ENCODE data around the gene RAP1GAP.
"Not testable (repeated sequence)": the region's sequence is repeated elsewhere in the genome, so short reads cannot be mapped to it uniquely, and the experiment has no call there.

Gene RAP1GAP

DNA sequence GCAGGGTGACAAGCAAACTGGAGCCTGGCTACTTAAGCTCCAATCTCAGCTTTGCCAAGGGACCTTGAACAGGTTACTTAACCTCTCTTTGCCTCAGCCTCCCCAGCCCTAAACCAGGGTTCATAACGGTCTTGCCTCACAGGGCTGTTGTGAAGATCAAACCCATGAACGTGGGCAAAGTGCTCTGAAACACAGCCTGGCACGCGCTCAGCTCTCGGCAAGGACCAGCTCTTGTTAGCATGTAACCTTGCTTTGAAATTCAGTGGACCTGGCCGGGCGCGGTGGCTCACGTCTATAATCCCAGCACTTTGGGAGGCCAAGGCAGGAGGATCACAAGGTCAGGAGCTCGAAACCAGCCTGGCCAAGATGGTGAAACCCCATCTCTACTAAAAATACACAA lies 24.8 kb downstream of the RAP1GAP start:
- DNase-seq (ENCODE audit: low spot score) = no peak

DNA sequence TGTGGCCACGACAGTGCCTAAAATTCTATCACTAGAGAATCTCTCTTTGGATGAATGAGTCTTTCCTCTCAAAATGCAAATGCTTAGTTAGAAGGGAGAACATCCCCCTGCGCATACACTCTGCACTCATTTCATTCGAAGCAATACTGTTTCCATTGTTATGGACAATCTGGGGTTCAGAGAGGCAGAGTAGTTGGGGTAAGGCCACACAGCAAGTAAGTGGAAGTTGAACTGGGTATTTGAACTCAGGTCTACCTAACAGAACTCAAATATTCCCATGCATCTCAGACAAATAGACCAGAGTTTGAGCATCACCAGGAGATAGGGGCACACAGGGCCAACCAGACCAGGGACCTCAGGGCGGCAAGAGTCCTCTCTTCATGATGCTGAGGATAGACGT lies 25.5 kb downstream of the RAP1GAP start:
- no peak for DNase-seq (ENCODE audit: low spot score)

DNA sequence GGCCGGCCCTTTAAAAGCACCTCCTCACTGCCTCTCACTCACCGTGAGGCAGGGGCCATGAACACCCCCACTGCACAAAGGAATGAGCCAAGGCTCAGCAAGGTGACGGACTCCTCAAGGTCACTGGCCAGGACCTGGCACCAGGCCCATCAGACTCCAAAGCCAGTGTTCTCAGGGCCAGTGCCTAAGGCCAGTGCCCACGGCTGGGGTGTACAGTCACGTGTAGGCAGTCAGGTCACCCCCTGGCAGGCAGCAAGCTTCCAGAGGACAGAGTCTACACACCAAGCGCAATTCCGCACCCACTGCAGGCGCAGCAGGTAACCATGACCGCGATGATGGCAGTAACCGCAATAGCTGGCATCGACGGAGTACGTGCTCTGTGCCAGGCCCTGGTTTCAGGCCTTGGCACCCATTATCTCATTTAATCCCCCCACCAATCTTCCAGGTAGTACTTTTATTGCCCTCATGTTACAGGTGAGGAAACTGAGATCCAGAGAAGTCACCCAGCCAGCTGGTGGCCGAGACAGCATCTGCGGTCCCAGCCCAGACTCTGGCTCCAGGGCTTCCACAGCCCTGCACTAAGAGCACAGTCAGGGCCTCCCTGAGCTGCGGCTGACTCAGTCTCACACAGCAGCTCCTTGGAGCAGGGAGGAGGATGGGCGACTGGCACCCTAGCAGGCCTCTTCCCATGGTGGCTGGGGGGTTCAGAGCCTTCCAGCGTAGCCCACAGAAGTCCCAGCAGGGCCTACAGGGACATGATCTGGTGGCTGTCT lies 27.0 kb downstream of the RAP1GAP start:
- no peak for DNase-seq (ENCODE audit: low spot score)

- no peak for DNase-seq (ENCODE audit: low spot score)
These were observed 27.6 kb downstream of the RAP1GAP start for GRCh38 chr1:21641537-21641936.

GRCh38 chr1:21641076-21641475 lies 28.1 kb downstream of the RAP1GAP start:
- DNase-seq (ENCODE audit: low spot score) = no peak

DNA sequence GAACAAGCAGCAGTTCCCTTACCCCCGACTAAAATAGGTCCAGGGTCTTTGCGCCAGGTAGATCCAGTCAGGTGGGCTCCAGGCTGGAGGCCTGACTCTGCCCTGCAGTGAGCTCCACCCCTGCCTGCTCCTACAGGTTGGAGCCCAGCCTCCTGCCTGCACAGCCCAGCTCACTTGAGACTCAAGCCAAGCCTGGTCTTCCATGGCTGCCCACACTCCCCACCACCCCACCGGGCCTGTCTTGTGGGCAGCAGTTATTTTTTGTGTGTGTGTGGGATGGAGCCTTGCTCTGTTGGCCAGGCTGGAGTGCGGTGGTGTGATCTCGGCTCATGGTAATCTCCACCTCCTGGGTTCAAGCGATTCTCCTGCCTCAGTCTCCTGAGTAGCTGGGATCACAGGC lies 28.5 kb downstream of the RAP1GAP start:
- no peak for DNase-seq (ENCODE audit: low spot score)

DNA sequence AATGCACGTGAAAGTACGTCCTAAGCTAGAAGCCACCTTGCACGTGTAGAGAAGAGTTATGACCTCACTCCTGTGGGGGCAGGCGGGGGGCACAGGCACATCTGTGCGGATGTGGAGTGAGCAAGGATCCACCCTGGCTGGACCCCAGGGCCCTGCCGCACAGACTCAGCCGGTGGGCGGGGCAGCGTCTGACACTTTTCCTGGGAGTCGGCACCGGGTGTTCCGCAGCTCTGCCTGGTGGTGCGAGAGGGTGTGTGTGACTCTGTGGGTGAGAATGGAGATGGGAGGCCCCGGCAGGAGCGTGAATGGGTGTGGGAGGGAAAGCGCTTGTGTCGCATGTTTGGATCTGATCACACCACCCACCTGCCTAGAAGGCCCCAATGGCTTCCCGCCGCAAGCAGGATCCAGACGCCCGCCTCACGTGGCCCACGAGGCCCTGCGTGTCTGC lies 29.5 kb downstream of the RAP1GAP start:
- no peak for DNase-seq (ENCODE audit: low spot score)

GRCh38 chr1:21638531-21639341 lies 30.4 kb downstream of the RAP1GAP start:
- no peak for DNase-seq (ENCODE audit: low spot score)

GRCh38 chr1:21637514-21637913 lies 31.6 kb downstream of the RAP1GAP start:
- DNase-seq (ENCODE audit: low spot score) = no peak

GRCh38 chr1:21636029-21636428 lies 33.1 kb downstream of the RAP1GAP start:
- DNase-seq (ENCODE audit: low spot score) = no peak

GRCh38 chr1:21634806-21635535 lies 34.2 kb downstream of the RAP1GAP start:
- no peak for DNase-seq (ENCODE audit: low spot score)

DNA sequence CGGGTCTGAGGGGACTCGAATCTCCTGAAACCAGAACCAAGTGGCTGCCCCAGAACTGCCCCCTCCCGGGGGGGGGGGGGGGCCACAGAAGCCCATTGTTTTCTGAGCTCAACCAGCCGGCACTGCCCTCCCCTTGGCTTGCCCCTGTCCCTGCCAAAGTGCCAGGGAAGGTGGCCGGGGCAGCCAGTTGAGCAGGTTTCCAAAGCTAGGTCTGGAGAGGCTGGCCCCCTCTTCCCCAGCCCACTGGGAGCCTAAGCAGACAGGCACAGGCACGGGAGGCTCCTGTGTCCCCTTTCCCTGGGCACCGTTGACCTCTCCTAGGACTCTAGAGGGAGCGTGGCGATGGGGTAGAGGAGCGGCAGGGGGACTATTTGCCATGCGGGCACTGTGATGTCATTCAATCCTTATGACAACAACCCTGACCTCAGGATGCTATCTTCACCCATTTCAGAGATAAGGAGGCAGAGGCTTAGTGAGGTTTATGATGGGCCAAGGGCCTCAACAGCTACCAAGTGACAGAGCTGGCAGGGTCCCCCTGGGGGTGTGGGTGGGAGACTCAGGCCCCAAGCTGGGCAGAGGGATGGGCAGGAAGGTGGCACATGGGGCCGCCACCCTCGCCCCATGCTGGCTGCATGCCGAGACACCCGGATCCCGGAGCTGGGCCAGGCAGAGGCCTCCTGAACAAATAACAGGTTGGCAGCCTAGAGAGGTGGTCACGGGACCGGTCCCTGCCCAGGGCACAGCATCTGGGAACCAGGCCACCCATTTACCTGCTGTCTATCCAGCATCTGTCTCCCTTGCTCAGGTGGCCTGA lies 35.0 kb downstream of the RAP1GAP start:
- no peak for DNase-seq (ENCODE audit: low spot score)

- DNase-seq (ENCODE audit: low spot score) = no peak
These were observed 35.9 kb downstream of the RAP1GAP start for GRCh38 chr1:21633141-21633755.

GRCh38 chr1:21631944-21632887 lies 36.9 kb downstream of the RAP1GAP start:
- DNase-seq (ENCODE audit: low spot score) = no peak

- DNase-seq (ENCODE audit: low spot score) = not testable (repeated sequence)
These were observed 37.6 kb downstream of the RAP1GAP start for GRCh38 chr1:21631590-21631943.

GRCh38 chr1:21630571-21631343 lies 38.4 kb downstream of the RAP1GAP start:
- no peak for DNase-seq (ENCODE audit: low spot score)

- no peak for DNase-seq (ENCODE audit: low spot score)
These were observed 39.2 kb downstream of the RAP1GAP start for GRCh38 chr1:21629971-21630370.

- DNase-seq (ENCODE audit: low spot score) = no peak
These were observed 40.3 kb downstream of the RAP1GAP start for GRCh38 chr1:21628798-21629393.

GRCh38 chr1:21626921-21627339 lies 42.2 kb downstream of the RAP1GAP start:
- no peak for DNase-seq (ENCODE audit: low spot score)
